22Rv1 (cell line): Measurements from ENCODE around the gene DGCR2.

ENCODE experiments used
- CTCF ChIP-seq: fragments of 450-650 bp; IDR thresholded peaks from 2 replicates; pipeline ENCODE4 v1.5.1; 2017; ENCODE audit warnings: mild to moderate bottlenecking
- ZFX ChIP-seq: fragments of 450-650 bp; IDR thresholded peaks from 2 replicates; pipeline ENCODE4 v1.6.1; 2017; ENCODE audit warnings: antibody characterized with exemption, borderline replicate concordance

- TF ChIP-seq CTCF: no peak
- TF ChIP-seq ZFX: no peak
These were observed 5.3 kb upstream of the DGCR2 start for GRCh38 chr22:19127329-19128008.
